ENCODE results near the gene GABPB1.

GABPB1 gene

DNA sequence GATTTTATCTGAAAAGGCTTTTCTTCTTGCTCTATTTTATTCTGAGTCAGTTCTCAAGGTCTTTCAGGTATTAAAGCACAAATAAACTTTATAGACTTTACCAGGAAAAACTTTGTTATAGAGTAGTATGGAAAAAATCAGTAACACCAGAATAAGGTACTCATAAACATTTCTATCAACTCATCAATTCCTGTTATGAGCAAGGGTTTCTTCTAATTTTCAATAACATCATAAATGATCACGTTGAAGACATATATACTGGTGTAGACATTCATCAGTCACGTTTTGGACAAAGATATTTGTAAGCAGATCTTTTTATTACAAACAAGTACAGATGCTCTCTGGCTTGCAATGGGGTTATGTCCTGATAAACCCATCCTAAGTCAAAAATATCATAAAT is 79.9 kb downstream of the GABPB1 start:
- DNase-seq: no peak

DNA sequence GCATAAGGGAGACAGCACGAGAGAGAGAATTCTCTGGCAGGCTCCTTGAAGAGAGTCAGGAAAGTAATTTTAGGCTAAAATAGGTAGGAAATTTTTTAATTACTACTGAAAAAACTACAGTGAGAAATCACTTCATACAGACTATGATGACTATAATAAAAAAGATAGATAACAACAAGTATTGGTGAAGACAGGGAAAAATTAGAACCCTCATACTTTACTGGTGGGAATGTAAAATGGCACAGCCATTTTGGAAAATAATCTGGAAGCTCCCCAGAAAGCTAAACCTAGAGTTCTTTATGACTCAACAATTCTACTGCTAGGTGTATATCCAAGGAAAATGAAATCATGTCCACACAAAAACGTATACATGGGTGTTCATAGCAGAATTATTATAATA is 87.4 kb downstream of the GABPB1 start:
- DNase-seq: no peak

DNA sequence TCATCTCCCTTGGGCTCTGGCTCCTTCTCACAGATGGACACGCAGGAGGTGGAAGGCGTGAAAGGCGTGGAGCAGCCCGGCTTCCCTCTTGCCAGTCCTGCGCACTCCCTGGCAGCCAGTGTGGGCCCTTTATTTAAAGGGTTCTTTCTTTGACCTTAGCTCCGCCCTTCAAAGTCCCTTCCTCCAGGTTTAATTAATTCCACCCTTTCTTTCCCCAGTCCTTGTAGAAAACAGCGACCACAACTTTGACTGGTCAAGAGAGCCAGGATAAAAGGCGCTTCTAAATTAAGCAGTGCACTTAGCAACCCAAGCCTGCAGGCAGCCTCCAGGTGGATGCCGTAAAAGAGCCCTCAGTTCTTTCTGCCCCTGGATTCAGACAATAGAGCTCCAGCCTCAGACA is 89.4 kb downstream of the GABPB1 start, which contains the start of gene HDC:
TSS of gene HDC (minus strand) at position 107 of the 400 bp plus-strand sequence. CDS start at position 4, 103 bp downstream.
- no peak for DNase-seq

DNA sequence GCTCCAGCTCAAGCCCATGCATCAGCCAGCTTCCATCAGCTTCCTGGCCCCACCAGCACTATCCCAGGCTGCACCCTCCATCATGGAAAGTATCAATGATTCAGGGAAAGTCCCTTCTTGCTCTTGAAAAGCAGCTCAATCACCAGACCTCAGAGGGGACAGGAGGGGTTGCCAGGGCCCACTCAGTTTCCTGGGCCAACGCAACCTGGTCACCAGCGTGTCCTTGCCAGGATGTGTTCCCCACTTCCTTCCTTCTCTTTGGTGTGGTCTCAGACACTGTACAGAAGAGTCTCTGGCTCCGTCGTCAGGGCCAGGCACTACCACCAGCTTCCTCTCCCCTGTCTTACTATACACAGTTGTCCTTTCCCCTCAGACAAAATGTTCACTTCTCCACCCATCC is 92.5 kb downstream of the GABPB1 start:
- DNase-seq: no peak

DNA sequence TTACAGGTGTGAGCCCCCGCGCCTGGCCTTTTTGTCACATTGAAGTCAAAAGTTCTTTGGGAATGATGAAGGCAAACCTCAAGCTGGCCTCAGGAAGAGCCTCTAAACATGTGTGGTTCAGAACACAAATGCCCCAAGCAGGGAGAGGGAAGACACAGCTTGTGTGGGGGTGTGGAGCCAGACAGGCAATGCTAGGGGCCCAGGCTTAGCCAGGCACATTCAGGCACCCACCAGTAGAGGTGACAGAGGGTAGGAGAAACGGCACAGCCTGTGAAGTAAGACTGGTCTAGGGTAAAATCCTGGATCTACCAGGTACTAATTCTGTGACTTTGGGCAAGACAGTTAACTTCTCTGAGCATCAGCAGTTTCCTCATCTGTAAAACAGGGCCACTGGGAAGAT is 93.0 kb downstream of the GABPB1 start:
- DNase-seq: no peak

DNA sequence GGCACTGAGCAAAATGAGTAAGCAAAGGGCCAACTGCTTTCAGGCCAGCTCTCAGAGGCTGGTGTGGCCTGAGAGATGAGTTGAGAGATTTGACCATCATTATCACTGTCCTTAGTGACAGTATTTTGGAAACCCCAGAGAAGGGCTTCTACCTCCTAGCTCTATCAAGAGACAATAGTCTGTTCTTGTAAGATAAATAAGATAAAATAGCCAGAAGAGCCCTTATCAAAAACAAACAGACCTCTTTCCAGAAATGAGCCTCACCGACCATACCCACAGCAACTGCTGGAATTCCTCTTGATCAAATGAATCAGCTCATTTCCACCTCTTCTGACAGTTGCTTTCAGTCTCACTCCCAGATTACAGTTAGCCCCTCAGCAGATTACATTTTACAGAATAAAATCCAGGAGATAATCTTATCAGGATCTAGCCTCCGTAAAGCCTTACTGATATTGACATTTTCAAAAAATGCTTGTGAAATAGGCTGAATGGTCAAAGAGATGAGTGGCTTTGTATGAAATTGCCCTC is 94.0 kb downstream of the GABPB1 start:
- DNase-seq: no peak

DNA sequence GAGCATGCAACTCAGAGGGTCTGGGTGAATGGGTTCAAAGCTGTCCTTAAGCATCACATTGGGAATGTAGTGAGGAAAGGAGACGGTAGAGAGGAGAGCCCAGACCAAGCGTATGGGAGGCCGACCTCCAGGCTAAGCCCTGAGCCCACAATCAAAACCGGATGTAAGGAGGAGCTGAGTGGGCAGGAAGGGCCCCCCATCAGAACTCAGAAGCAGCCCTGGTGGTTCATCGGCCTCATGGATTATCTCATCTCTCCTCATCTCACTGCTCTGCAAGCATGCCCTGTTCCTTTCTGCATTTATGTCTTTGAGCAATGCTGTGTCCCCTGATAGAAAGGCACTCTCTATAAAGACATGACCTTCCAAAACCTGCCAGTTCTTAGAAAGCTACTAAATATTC is 95.7 kb downstream of the GABPB1 start:
- DNase-seq: no peak

DNA sequence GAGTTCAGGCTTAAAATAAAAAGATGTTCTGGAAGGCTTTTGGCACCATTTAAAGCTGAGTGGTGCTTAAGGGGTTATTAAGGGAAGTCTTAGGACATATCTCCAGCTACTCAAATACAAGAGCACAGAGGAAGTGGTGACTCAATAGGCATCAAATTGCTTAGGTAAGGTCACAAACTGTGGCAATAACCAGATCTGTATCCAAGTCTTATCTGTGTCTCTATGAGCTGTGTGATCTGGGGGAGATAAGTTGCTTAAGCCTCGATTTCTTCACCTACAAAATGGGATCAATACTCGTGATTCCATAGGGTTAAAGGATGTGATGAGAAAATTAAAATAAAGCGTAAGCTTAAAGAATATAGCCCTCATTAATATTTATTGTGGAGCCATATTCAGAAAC is 97.1 kb downstream of the GABPB1 start:
- DNase-seq: no peak

- DNase-seq: no peak
Observed at GRCh38 chr15:50257332-50257731, 97.7 kb downstream of the GABPB1 start.

DNA sequence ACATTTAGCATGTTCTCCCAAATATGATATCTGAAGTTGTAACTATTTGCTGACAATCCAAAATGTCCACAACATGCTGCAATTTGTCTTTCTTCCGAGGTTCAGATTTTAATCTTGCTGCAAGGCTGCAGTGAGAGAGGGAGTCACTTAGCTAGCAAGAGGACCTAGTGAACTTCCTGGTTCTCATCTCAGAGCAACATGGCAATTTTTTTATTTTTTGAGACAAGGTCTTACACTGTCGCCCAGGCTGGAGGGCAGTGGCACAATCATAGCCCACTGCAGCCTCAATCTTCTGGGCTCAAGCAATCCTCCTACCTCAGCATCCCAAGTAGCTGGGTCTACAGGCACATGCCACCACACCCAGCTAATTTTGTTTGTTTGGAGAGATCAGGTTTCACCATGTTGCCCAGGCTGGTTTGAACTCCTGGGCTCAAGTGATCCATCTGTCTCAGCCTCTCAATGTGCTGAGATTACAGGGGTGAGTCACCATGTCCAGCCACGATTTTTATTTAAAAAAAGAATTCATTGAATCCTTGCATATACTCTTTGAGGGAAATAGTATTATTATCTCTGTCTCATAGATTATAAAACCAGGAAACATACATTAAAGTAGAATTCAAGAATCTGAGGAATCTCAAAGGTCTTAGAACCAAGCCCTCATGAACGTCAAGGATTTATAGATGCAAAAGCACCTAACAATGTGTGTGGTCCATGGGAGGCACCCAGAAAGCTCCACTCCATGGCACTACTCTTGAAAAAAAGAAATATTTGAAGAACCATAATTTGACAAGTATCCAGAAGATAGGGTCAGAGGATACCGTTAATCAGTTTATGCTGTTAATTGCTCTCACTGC is 98.6 kb downstream of the GABPB1 start:
- DNase-seq: no peak

DNA sequence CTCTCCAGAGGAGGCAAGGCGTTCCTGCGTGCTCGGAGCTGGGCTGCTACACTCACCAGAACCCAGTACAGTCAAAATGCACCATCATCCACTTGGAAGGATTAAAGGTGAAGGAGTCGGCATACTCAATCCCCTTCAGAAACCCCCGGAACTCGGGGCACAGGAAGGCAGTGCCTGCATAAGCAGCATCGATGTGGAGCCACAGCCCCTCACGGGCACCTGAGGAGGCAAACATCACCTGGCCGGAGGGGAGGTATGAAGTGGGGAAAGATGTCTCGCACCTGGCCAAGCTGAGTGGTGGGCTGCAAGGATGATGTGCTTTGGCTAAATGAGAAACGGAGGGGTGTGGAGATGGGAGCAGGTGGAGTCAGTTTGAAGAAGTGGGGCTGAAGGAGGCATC is 102.4 kb downstream of the GABPB1 start:
- no peak for DNase-seq

GRCh38 chr15:50251638-50252182 is 103.3 kb downstream of the GABPB1 start:
- no peak for DNase-seq

- no peak for DNase-seq
Observed at GRCh38 chr15:50250760-50251394, 104.1 kb downstream of the GABPB1 start.

GRCh38 chr15:50249704-50250103 is 105.3 kb downstream of the GABPB1 start:
- DNase-seq: no peak

DNA sequence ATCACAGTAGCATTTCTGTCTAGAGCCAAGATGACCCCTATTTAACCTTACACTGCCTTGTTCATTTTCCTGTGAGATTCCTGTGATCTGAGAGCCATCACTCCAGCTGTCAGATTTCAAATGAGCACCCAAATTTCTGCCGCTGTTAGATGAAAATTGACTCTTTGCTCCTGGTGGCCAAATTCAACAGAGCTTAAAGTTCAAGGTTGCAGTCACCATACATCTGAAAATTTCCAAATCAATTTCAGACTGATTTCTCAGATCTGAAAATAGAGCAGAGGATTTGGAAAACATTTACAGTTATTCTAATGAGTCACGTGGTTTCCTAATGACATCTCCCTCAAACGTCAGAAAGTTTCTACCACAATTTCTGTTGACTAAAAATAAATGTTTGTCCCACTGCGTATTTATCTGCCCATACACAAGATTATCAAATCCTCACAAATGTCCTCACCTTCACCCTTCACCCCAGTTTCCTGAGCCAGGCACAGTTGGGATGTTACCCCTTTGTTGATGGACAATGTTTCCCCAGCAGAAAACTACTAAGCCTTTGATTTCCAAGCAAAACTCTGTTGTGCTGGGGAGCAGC is 105.9 kb downstream of the GABPB1 start:
- DNase-seq: no peak

GRCh38 chr15:50247819-50248655 is 107.0 kb downstream of the GABPB1 start:
- DNase-seq: no peak

DNA sequence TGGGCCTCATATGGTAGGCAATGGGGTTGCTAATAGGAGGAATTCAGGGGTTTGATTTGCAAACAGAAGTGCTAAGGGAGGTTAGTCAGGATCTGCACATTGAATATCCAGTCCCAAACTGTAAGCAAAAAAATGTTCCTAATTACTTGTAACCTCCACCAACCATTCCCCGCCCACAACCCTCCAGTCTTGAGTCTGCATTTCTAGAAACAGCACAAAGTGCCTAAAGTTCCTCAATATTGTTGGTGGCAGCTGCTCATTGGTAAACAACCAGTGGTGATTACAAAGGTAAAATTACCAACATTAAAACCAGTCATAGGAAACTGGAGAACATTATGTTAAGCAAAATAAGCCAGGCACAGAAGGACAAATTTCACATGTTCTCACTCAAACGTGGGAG is 108.4 kb downstream of the GABPB1 start:
- no peak for DNase-seq

- DNase-seq: no peak
Observed at GRCh38 chr15:50244959-50245624, 109.9 kb downstream of the GABPB1 start.

DNA sequence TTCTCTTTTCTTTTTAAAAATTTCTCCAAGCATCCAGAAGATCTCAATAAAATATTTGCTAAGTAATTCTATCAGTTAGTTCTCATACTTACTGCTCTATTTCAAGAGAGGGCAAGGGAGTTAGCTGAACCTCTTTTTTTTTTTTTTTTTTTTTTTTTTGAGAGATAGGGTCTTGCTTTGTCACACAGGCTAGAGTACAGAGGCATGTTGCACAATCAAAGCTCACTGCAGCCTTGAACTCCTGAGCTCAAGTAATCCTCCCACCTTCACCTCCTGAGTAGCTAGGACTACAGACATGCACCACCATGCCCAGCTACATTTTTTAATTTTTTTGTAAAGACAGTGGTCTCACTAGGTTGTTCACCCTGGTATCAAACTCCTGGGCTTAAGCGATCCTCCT is 110.8 kb downstream of the GABPB1 start:
- no peak for DNase-seq

DNA sequence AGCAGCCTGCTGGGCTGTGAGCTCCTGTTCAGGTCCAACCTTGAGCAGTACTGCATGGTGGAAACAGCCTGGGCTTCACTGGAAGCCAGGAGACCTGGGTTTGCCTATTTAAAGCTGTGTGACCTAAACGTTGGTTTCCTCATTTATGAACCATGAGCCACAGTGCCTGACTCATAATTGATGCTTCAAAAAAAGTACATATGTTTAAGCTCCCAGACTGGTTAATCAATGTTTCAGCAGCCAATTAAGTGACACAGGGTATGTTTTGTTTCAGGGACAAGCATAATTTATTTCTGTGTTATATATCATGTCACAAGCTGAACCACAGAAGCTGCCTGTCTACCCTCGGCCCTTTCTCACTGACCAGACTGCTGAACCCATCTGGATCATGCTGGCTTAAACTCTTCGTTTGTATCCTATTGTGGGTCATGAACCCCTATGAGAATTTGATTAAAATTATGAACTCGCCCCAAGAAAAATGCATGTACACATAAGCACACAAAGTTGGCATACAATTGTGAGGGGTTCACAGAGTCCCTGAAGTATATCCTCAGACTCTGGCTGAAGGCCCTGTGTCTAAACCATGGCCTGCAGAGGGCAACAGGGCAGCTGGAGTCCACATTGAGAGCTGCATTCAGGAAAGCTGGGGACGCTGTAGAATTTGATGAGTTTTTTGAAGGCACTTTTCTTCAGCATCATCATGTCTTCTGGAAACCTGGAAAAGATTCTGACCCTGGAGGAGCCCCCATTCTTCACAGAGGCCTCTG is 113.1 kb downstream of the GABPB1 start:
- DNase-seq: no peak

DNA sequence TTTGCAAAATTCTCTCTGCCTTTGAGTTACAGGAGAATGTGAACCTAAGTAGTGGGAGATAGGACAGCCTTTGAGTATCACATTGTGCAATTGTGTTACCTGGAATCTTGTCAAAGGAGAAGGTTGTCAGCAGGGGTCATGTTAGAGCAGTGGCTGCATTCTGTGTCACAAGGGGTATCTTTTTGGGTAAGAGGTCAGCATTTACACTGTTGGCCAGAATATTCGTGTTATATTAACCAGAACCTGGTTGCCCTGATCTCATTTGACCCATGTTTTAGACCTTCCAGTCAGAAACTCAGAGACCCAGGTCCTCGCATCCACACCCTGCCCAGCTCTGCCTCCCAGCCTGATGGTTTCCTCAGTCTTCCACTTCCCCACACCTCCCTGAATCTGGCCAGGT is 116.7 kb downstream of the GABPB1 start:
- no peak for DNase-seq
